ENCODE data around the gene TIMM44.
"Not testable (repeated sequence)": the region's sequence is repeated elsewhere in the genome, so short reads cannot be mapped to it uniquely, and the experiment has no call there.

Gene TIMM44

GRCh38 chr19:7902796-7903243, 40.6 kb downstream of the TIMM44 start:
- DNase-seq (ENCODE audit: low read depth in 1 of 2, low spot score in 1 of 2), result no peak

GRCh38 chr19:7901337-7901736, 42.1 kb downstream of the TIMM44 start:
- no peak for DNase-seq (ENCODE audit: low read depth in 1 of 2, low spot score in 1 of 2)

GRCh38 chr19:7900931-7901330, 42.5 kb downstream of the TIMM44 start:
- DNase-seq (ENCODE audit: low read depth in 1 of 2, low spot score in 1 of 2), result no peak

GRCh38 chr19:7900401-7900870, 43.0 kb downstream of the TIMM44 start:
- no peak for DNase-seq (ENCODE audit: low read depth in 1 of 2, low spot score in 1 of 2)

- no peak for DNase-seq (ENCODE audit: low read depth in 1 of 2, low spot score in 1 of 2)
Observed at GRCh38 chr19:7899751-7900378, 43.6 kb downstream of the TIMM44 start.

GRCh38 chr19:7898967-7899366, 44.5 kb downstream of the TIMM44 start:
- DNase-seq (ENCODE audit: low read depth in 1 of 2, low spot score in 1 of 2), result no peak

GRCh38 chr19:7897292-7897691, 46.2 kb downstream of the TIMM44 start:
- DNase-seq (ENCODE audit: low read depth in 1 of 2, low spot score in 1 of 2), result no peak

GRCh38 chr19:7895565-7895964, 47.9 kb downstream of the TIMM44 start:
- no peak for DNase-seq (ENCODE audit: low read depth in 1 of 2, low spot score in 1 of 2)

- DNase-seq (ENCODE audit: low read depth in 1 of 2, low spot score in 1 of 2), result no peak
Observed at GRCh38 chr19:7894612-7895309, 48.7 kb downstream of the TIMM44 start.

- not testable (repeated sequence) for DNase-seq (ENCODE audit: low read depth in 1 of 2, low spot score in 1 of 2)
Observed at GRCh38 chr19:7893362-7894101, 49.9 kb downstream of the TIMM44 start.

- no peak for DNase-seq (ENCODE audit: low read depth in 1 of 2, low spot score in 1 of 2)
Observed at GRCh38 chr19:7888826-7889217, 54.6 kb downstream of the TIMM44 start.

- DNase-seq (ENCODE audit: low read depth in 1 of 2, low spot score in 1 of 2), result peak in 1 of 2 donors; percentile 41
Observed at GRCh38 chr19:7888145-7888825, 55.2 kb downstream of the TIMM44 start, which contains the start of gene LRRC8E. Gene LRRC8E (plus strand): TSS chr19:7888510. CDS start chr19:7895604, 7,094 bp downstream.

GRCh38 chr19:7887408-7888144, 55.9 kb downstream of the TIMM44 start:
- DNase-seq (ENCODE audit: low read depth in 1 of 2, low spot score in 1 of 2), result no peak

- DNase-seq (ENCODE audit: low read depth in 1 of 2, low spot score in 1 of 2), result no peak
Observed at GRCh38 chr19:7885818-7886217, 57.6 kb downstream of the TIMM44 start.

- no peak for DNase-seq (ENCODE audit: low read depth in 1 of 2, low spot score in 1 of 2)
Observed at GRCh38 chr19:7883796-7884570, 59.5 kb downstream of the TIMM44 start.

- DNase-seq (ENCODE audit: low read depth in 1 of 2, low spot score in 1 of 2), result no peak
Observed at GRCh38 chr19:7883105-7883504, 60.4 kb downstream of the TIMM44 start.

- DNase-seq (ENCODE audit: low read depth in 1 of 2, low spot score in 1 of 2), result no peak
Observed at GRCh38 chr19:7881910-7882309, 61.6 kb downstream of the TIMM44 start.

GRCh38 chr19:7879836-7880235, 63.6 kb downstream of the TIMM44 start:
- DNase-seq (ENCODE audit: low read depth in 1 of 2, low spot score in 1 of 2), result no peak

GRCh38 chr19:7879111-7879807, 64.2 kb downstream of the TIMM44 start:
- DNase-seq (ENCODE audit: low read depth in 1 of 2, low spot score in 1 of 2), result no peak
